ENCODE measurements around the gene SERPINE3. TPM values are rescaled to one million over a fixed set of nuclear protein-coding genes. Genes with fewer than 3 reads are reported as not detected.

SERPINE3 gene
- total and polyA plus RNA-seq, 8 donors = 0.55 TPM; not detected in 7

DNA sequence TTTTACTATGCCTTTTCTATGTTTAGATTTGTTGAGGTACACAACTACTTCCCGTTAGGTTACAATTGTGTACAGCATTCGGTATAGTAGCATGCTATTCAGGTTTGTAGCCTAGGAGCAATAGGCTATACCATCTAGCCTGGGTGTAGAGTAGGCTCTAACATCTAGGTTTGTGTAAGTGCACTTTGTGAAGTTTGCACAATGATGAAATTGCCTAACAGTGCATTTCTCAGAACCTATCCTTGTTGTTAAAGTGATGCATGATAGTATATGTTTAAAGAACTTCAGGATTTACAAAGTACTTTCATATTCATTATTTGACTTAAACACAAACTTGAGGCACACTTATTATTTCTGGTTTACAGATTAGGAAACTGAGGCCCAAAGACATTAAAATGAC is 11.5 kb upstream of the SERPINE3 start:
- DNase-seq = no peak

DNA sequence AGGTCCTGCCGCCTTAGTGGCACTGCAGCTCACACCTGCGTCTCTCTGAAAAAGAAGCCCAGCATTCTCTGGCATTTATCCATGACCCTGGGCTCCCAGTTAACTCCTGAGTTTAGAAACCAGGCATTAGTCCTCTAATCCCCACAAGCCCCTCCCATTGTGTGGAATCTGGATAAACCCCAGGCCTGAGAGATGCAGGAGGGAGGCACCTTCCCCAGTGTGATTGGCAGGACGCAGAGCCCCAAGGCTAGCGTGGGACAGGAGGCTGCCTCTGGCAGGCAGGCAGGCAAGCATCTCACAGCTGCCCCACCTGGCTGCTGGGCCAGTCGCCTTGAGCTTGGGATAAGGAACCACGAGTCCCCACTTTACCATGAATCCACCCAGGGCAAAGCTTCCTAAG is 11.0 kb upstream of the SERPINE3 start:
- Histone ChIP-seq H3K4me1 (no peaks in the 10 kb centered on the region), H3K27ac (no peak overlapping the region), H3K27me3 (no peaks in the 10 kb centered on the region), H3K4me3 (no peak overlapping the region), H3K9me3 (no peaks in the 10 kb centered on the region), H3K36me3 (no peaks in the 10 kb centered on the region)
- DNase-seq = no peak
- TF ChIP-seq POLR2A (IDR thresholded peaks at IDR 0.05) = no peak
- TF ChIP-seq EP300 (IDR thresholded peaks at IDR 0.05) = no peak
- no peak for TF ChIP-seq POLR2AphosphoS5 (IDR thresholded peaks at IDR 0.05)
- TF ChIP-seq, protein P1, sequence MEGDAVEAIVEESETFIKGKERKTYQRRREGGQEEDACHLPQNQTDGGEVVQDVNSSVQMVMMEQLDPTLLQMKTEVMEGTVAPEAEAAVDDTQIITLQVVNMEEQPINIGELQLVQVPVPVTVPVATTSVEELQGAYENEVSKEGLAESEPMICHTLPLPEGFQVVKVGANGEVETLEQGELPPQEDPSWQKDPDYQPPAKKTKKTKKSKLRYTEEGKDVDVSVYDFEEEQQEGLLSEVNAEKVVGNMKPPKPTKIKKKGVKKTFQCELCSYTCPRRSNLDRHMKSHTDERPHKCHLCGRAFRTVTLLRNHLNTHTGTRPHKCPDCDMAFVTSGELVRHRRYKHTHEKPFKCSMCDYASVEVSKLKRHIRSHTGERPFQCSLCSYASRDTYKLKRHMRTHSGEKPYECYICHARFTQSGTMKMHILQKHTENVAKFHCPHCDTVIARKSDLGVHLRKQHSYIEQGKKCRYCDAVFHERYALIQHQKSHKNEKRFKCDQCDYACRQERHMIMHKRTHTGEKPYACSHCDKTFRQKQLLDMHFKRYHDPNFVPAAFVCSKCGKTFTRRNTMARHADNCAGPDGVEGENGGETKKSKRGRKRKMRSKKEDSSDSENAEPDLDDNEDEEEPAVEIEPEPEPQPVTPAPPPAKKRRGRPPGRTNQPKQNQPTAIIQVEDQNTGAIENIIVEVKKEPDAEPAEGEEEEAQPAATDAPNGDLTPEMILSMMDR (IDR thresholded peaks at IDR 0.05) = no peak
- intact Hi-C loops (cut with DNase I; ENCODE audit: low total_unique reads) = no loop called here
- 63 to 75% (median 73%) methylated on average over 5 to 6 of the region's 6 CpGs for WGBS, 5 donors

More for the DNA sequence above, 11.5 kb upstream of the SERPINE3 start:
- H3K36me3 ChIP-seq = no peaks in the 10 kb centered on the region
- no peak overlapping the region for H3K27ac ChIP-seq
- no peak for TF ChIP-seq POLR2AphosphoS5 (IDR thresholded peaks at IDR 0.05)
- TF ChIP-seq EP300 (IDR thresholded peaks at IDR 0.05) = no peak
- TF ChIP-seq, protein P1 (IDR thresholded peaks at IDR 0.05) = no peak
- TF ChIP-seq POLR2A (IDR thresholded peaks at IDR 0.05) = no peak
- intact Hi-C loops (cut with DNase I; ENCODE audit: low total_unique reads) = no loop called here
- 93 to 96% (median 95%) methylated on average over 2 of the region's 2 CpGs for WGBS, 5 donors
- no peaks in the 10 kb centered on the region for H3K4me1 ChIP-seq
- no peaks in the 10 kb centered on the region for H3K9me3 ChIP-seq
- no peak overlapping the region for H3K4me3 ChIP-seq
- H3K27me3 ChIP-seq = no peaks in the 10 kb centered on the region

DNA sequence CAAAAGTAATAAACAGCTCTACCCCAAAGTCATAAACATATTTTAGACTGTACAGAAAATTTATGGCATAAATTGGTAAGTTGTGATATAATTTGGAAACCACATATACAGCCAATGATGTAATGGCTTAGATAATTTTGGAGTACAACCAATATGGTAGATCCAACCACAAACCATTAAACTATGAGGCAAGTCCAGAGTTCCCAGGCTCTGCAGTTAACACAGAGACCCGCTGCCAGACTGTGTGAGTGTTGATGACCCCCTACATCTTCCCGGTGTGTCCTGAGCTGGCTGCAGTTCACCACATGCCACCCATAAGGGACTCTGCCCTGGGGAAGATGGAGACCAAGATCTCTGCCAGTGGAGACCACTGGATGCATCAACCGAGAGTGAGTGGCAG is 9.9 kb upstream of the SERPINE3 start:
- H3K4me1 ChIP-seq = no peaks in the 10 kb centered on the region
- DNase-seq = no peak
- 86 to 93% (median 89%) methylated on average over 3 of the region's 3 CpGs for WGBS, 5 donors
- H3K27ac ChIP-seq = no peak overlapping the region
- TF ChIP-seq, protein P1 (IDR thresholded peaks at IDR 0.05) = no peak
- TF ChIP-seq EP300 (IDR thresholded peaks at IDR 0.05) (no peak), POLR2A (IDR thresholded peaks at IDR 0.05) (no peak), POLR2AphosphoS5 (IDR thresholded peaks at IDR 0.05) (no peak)
- intact Hi-C loops (cut with DNase I; ENCODE audit: low total_unique reads) = no loop called here
- no peaks in the 10 kb centered on the region for H3K27me3 ChIP-seq
- H3K9me3 ChIP-seq = no peaks in the 10 kb centered on the region
- no peaks in the 10 kb centered on the region for H3K36me3 ChIP-seq
- no peak overlapping the region for H3K4me3 ChIP-seq

DNA sequence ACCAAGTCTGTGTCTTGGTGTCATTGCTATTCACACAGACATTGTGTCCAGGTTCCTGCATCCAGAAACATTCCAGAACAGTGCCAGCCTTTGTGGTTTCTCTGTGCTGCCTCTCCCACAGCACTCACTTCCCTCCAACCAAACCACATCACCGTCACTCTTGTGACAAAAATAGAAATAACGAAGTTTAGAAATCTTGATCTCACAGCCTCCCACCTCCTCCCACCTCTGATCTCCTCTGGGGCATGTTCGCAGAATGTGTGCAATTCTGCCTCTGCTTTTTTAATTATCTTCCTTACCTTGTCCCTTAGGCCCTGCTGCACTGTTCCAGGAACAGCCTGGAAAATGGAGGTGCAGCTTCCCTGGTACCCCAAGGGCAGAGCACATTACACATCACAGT is 8.7 kb upstream of the SERPINE3 start:
- Histone ChIP-seq H3K27ac (no peak overlapping the region), H3K4me1 (no peaks in the 10 kb centered on the region), H3K4me3 (no peak overlapping the region), H3K36me3 (no peaks in the 10 kb centered on the region), H3K9me3 (no peaks in the 10 kb centered on the region), H3K27me3 (no peaks in the 10 kb centered on the region)
- TF ChIP-seq, protein P1 (IDR thresholded peaks at IDR 0.05) = no peak
- TF ChIP-seq EP300 (IDR thresholded peaks at IDR 0.05) (no peak), POLR2A (IDR thresholded peaks at IDR 0.05) (no peak), POLR2AphosphoS5 (IDR thresholded peaks at IDR 0.05) (no peak)
- 64 to 82% (median 74%) methylated on average over 3 of the region's 3 CpGs for WGBS, 5 donors
- DNase-seq = no peak
- intact Hi-C loops (cut with DNase I; ENCODE audit: low total_unique reads) = no loop called here
